GM19099 (cell line): ENCODE results near the gene ITPK1.

Source experiments
- POLR2A ChIP-seq: IDR thresholded peaks from 3 replicates; pipeline ENCODE4 v1.6.1; 2011; ENCODE audit warnings: low read depth; ENCODE audit not compliant: insufficient read length; ENCODE audit errors: extremely low read depth

Gene ITPK1

DNA sequence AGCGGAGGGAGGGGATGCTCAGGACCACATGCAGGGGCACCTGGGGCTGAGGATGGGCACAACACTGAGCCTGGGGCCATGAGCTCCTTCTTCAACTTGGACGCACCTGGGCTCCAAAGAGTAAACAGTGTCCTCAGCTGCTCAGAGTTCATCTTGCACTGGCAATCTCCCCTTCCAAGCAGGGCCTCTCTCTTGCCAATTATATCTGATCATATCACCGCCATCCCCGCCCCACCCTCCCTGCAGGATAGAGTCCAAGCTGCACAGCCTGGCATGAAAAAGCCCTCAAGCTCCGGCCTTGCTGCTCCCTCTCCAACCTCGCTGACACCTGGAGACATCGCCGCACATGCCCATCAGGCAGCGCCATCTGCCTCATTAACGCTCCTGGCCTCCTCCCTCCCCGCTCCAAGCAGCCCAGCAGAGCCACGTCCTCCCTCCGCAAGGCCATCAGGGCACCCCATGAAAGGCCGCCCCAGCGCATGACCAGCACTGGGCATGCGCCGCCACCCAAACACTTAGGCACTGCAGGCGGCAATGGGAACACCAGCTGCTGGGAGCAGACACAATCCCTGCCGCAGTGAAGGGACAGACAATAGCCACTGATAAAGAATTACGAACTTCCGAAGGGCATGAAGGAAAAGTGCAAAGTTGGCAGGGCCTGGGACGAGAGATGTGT, 103.9 kb downstream of the ITPK1 start:
- no peak for TF ChIP-seq POLR2A

GRCh38 chr14:93011141-93011529, 104.6 kb downstream of the ITPK1 start:
- TF ChIP-seq POLR2A, result no peak

GRCh38 chr14:93010522-93011140, 105.1 kb downstream of the ITPK1 start:
- TF ChIP-seq POLR2A, result no peak

DNA sequence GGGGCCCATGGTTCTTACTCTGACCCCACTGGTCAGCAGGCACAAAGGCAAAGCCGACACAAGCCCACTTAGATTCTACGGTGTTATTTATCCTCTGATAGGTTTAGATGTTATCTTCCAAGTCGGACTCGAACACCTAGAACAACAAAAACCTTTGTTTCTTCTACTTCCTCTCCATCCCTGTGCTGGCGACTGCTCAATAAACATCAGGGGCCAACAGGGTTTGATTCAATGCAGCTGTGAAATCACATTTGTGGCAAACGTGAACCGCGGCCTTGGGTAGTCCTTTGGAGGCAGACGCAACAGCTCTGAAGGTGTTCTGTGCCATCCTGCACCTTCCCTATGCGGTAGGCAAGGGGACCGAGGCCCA, 105.6 kb downstream of the ITPK1 start:
- no peak for TF ChIP-seq POLR2A

GRCh38 chr14:93009471-93010129, 106.1 kb downstream of the ITPK1 start:
- TF ChIP-seq POLR2A, result no peak

GRCh38 chr14:93008381-93008780, 107.3 kb downstream of the ITPK1 start:
- TF ChIP-seq POLR2A, result no peak

DNA sequence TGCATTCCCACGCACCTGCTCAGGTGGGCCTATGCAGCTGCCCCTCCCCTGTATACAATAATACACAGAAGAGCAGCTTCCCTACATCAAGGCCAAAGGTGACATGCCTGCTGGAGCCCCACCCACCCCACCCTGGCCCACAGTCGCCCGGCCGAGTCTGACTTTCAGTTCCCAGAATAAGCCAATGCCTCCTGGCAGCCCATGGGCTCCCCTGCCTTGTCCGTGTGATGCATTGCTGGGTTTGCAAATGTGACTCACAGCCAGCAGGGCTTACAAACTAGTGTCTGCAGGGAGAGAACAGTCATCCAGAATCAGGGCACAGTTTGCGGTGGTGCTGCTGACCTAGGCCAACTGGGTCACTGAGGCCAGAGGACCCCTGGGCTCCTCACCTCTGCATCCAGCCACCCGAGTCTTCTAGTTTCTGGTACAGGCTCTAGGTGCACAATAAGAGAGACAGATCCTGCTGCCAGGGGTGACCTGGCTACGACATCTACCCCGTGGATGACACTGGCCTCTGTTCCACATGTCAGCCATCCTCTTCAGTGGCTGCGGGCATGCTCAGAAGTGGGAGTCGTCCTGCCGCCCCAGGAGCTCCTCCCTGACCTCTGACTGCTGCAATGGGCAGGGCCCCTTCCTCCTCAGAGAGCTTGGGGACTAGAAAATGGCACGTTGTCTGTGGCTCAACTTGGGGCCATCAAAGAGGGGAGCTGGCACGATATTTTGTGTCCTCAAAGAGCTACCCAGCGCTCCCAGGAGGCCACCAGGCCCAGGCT, 108.3 kb downstream of the ITPK1 start:
- TF ChIP-seq POLR2A, result no peak

DNA sequence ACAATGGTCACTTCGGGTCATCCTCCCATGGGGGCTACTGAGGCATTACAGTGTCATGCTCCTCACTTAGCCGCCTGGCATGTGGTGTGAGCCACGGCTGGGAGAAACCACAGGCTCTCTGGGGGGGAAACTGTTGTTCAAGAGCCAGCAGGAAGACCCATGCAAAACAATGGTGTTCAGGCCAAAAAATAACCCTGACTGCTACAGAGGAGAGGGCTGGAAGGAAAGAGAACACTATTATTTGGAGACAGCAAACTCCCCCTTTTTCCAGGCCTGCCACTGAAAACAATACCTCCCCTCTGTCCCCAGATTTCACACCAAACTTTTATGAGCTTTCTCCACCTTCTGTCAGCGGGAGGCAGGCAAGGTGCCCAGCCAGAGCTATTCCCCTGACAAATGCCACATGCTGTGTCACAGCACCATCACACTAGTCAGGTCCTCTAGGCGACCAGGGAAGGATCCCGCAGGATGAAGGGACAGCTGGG, 109.1 kb downstream of the ITPK1 start:
- TF ChIP-seq POLR2A, result no peak

GRCh38 chr14:93005838-93006237, 109.9 kb downstream of the ITPK1 start:
- no peak for TF ChIP-seq POLR2A

DNA sequence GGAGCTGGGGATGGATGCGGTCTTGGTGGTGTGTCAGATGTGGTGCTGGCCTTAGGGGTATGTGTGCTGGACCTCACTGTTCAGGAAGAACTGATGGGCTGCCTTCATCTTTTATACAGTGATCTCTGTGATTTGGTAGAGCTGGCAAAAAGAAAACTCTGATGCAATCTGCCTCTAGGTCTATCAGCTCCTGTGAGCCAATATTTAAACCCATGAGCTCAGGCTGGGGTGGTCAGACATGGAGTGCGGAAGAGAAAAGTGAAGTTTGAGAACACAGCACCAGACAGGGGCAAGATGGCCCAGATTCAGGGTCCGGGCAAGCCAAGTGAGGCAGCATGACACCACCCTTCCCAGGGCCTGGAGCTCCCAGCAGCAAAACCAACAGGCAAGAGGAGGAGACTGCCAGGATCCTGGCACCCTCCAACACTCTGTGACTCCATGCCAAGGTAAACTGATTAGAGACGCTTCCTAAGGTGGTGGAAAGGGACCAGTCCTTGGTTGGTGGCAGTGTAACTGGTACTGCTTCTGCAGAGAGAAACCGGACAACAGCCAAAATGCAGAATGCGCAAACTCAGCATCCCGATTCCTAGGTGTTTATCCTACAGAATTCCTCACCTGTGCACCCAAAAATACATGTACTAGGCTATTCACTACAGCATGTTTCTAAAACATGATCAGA, 110.5 kb downstream of the ITPK1 start:
- TF ChIP-seq POLR2A, result no peak

DNA sequence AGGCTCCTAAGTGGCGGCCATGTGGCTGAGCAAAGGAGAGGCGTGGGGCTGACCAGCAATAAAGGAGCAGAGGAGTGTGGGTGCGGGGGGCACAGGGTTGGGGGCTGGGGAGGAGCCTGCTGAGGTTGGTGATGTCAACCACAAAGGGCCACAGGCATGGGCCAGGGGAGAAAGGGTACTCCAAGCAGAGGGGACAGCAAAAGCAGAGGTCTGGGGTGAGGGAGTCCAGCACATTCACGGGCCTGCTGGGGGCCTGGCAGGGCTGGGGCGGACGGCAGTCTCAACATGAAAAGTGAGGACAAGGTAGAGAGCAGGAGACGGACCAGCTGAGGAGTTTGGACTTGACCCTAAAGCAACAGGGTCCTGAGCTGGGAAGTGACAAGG, 111.0 kb downstream of the ITPK1 start:
- no peak for TF ChIP-seq POLR2A

DNA sequence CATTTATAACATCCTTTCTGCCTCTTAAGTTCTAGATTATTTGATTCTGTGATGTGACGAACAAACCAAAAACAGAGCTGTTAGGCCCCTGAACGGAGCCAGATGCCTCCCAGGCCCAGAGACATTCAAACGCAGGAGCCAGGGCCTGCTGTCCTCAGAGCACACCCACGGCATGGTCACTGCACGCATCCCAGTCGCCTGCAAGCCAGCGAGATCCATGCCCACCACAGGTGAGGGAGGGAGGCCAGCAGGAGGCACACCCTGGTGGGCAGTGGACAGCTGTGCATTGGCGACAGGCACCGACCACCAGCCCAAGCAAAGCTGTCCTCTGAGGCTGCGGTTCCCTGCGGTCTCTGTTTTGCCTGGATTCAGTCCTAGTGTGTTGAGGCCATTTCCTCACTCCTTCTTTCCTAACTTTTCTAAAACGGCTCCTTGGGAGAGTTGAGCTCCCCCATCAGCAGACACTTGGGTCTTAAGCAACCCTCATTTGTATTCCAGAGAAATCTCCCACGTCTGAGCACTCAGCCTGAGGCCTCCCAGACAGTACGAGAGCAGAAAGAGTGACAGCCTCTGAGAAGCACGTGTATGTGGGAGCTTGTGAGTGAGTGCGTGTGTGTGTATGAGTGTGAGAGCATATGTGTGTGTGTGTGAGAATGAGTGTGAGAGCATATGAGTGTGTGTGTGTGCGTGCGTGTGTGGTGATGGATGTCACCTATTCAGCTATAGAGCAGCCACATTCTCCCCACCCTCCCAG, 111.6 kb downstream of the ITPK1 start:
- no peak for TF ChIP-seq POLR2A

GRCh38 chr14:93002851-93003298, 112.8 kb downstream of the ITPK1 start:
- no peak for TF ChIP-seq POLR2A

DNA sequence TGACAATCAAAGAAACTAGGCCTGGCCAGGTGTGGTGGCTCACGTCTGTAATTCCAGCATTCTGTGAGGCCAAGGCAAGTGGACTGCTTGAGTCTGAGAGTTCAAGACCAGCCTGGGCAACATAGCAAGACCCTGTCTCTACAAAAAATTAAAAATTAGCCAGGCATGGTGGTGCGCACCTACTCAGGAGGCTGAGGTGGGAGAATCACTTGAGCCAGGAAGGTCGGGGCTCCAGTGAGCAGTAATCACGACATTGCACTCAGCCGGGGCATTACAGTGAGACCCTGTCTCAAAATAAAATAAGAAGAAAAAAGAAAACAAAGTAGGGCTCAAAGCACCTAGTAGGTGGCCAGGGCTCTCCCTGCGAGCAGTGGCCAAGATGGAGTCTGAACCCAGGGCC, 113.7 kb downstream of the ITPK1 start:
- no peak for TF ChIP-seq POLR2A
